Spleen (tissue), 11 donors: Measurements from ENCODE around the gene XKRX. TPM values are rescaled to one million over a fixed set of nuclear protein-coding genes. Genes with fewer than 3 reads are reported as not detected.

ENCODE experiments used
- DNase-seq: peaks from one replicate; pipeline ENCODE4 v3.0.0-alpha.2; 2020
- H3K27ac ChIP-seq, 8 donors: fragments of 200-600 bp; sonication (generic) in 7 of 8; 1 replicate in 4 of 8; 2 replicates in 4 of 8; pipeline versions ENCODE4 v1.5.0 to v1.8.0; 2016 to 2021; ENCODE audit warnings: inconsistent platforms in 4 of 8, mild to moderate bottlenecking in 4 of 8, moderate library complexity in 1 of 8
- H3K27me3 ChIP-seq, 7 donors: fragments of 200-600 bp; sonication (generic) in 6 of 7; replicated peaks in 1 of 7; 1 replicate in 4 of 7; 2 replicates in 3 of 7; pipeline versions ENCODE4 v1.5.0 to v1.8.0; 2016 to 2021; ENCODE audit warnings: inconsistent platforms in 3 of 7, mild to moderate bottlenecking in 1 of 7
- H3K36me3 ChIP-seq, 6 donors: fragments of 200-600 bp; sonication (generic) in 5 of 6; 1 replicate in 4 of 6; 2 replicates in 2 of 6; pipeline versions ENCODE4 v1.5.0 to v1.8.0; 2016 to 2021; ENCODE audit warnings: inconsistent platforms in 2 of 6
- H3K4me1 ChIP-seq, 6 donors: fragments of 200-600 bp; sonication (generic) in 5 of 6; 1 replicate in 3 of 6; 2 replicates in 3 of 6; pipeline versions ENCODE4 v1.5.0 to v1.8.0; 2016 to 2021; ENCODE audit warnings: inconsistent platforms in 3 of 6
- H3K4me3 ChIP-seq, 8 donors: fragments of 200-600 bp; sonication (generic) in 7 of 8; 1 replicate in 4 of 8; 2 replicates in 4 of 8; pipeline versions ENCODE4 v1.5.0 to v1.8.0; 2016 to 2021; ENCODE audit warnings: inconsistent platforms in 4 of 8, mild to moderate bottlenecking in 4 of 8, moderate library complexity in 2 of 8
- H3K9me3 ChIP-seq, 8 donors: fragments of 200-600 bp; sonication (generic) in 7 of 8; 1 replicate in 4 of 8; 2 replicates in 4 of 8; pipeline versions ENCODE4 v1.5.0 to v1.8.0; 2016 to 2021; ENCODE audit warnings: inconsistent platforms in 4 of 8
- POLR2A ChIP-seq, 3 donors: fragments of 450-650 bp; IDR thresholded peaks; one replicate each; pipeline ENCODE4 v1.5.1; 2017; ENCODE audit warnings: antibody characterized with exemption in 3 of 3, mild to moderate bottlenecking in 1 of 3
- POLR2AphosphoS5 ChIP-seq, 3 donors: sonication (generic); formaldehyde crosslinking; IDR thresholded peaks; one replicate each; pipeline ENCODE4 v1.5.1; 2017; ENCODE audit warnings: antibody characterized with exemption in 3 of 3
- WGBS, 5 donors: extraction: QIAGEN DNeasy Blood & Tissue Kit in 3 of 5; methylation state at CpG; one replicate each; pipeline versions ENCODE4 v1.1.5 to v1.1.7; 2013 to 2018; 5-methylcytosine and 5-hydroxymethylcytosine counted together
- intact Hi-C: fragments of 100-400 bp; cut with DNase I; formaldehyde crosslinking; loops from one replicate; pipeline ENCODE4 v1.15.0; 2023; ENCODE audit warnings: low total_unique reads
- polyA plus RNA-seq, 3 donors: library from polyadenylated mRNA; stranded (reverse); fragments of 200-250 nt; gene quantifications; one replicate each; pipeline ENCODE4 v1.2.1, GENCODE V29; 2013
- total RNA-seq, 7 donors: library from RNA; depleted of rRNA in 3 of 7; stranded (reverse); fragments of >200 nt in 3 of 7; fragmentation: NEBNext Ultra II Directional in 4 of 7; extraction: Animal tissue kit (Norgen Biotek cat#: 25700) in 4 of 7; gene quantifications; one replicate each; pipeline versions ENCODE4 v1.1.0 to v1.2.1, GENCODE V29; 2016 to 2021
- TF ChIP-seq, protein P1 (sequence below), 11 experiments: fragments of 200-600 bp in 7 of 11; fragments of 450-650 bp in 4 of 11; sonication (generic) in 4 of 11; IDR thresholded peaks in 8 of 11; conservative IDR thresholded peaks in 3 of 11; 1 replicate in 7 of 11; 2 replicates in 4 of 11; pipeline versions ENCODE4 v1.4.0 to v1.8.0; 2016 to 2021; ENCODE audit warnings: antibody characterized with exemption in 11 of 11, inconsistent platforms in 4 of 11, mild to moderate bottlenecking in 1 of 11
- donor health status: healthy with polysubstance abuse.
- donor health status: DM: no; HTN: no; CAD: no; lungs with moderate emphysema.
- donor health status: DM: no; HTN: no; CAD: no.
- donor health status: Bipolar disorder and iron deficiency.
- donor health status: healthy.
- donor health status: DM: no; HTN: no; CAD: no.
- donor health status: DM: yes; HTN: yes; CAD: no.

The XKRX gene
- total and polyA plus RNA-seq, 10 donors = 0.22 to 1.7 (median 1.00) TPM

DNA sequence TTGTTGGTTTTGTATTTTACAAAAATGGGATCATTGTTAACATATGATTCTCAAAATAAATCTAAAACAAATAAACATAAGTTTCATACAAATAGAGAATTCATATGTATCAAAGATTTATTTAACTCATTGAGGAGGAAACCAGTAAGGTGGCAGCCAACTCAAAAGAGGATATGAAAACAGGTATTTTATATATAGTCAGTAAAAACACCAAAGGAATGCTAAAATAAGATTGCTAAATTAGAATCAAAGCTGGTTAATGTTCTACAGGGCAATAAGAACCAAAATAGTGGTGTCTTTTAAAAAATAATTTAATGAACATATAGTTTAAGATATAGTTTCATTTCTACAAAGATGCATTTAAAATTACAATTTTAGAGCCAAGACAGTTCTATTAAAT, 23.1 kb downstream of the XKRX start:
- Histone ChIP-seq H3K4me3 (no peak overlapping the region), H3K4me1 (no peaks in the 10 kb centered on the region), H3K27ac (no peak overlapping the region), H3K36me3 (no peaks in the 10 kb centered on the region), H3K27me3 (no peaks in the 10 kb centered on the region), H3K9me3 (peaks cover 0 to 15% (median 0%) of the 10 kb centered on the region in 8 donors)
- no peak for TF ChIP-seq POLR2AphosphoS5 (IDR thresholded peaks at IDR 0.05)
- no peak for TF ChIP-seq POLR2A (IDR thresholded peaks at IDR 0.05)
- TF ChIP-seq, protein P1, sequence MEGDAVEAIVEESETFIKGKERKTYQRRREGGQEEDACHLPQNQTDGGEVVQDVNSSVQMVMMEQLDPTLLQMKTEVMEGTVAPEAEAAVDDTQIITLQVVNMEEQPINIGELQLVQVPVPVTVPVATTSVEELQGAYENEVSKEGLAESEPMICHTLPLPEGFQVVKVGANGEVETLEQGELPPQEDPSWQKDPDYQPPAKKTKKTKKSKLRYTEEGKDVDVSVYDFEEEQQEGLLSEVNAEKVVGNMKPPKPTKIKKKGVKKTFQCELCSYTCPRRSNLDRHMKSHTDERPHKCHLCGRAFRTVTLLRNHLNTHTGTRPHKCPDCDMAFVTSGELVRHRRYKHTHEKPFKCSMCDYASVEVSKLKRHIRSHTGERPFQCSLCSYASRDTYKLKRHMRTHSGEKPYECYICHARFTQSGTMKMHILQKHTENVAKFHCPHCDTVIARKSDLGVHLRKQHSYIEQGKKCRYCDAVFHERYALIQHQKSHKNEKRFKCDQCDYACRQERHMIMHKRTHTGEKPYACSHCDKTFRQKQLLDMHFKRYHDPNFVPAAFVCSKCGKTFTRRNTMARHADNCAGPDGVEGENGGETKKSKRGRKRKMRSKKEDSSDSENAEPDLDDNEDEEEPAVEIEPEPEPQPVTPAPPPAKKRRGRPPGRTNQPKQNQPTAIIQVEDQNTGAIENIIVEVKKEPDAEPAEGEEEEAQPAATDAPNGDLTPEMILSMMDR (IDR thresholded peaks at IDR 0.05 in 8 of 11, conservative IDR thresholded peaks at IDR 0.05 in 3 of 11) = no peak
- intact Hi-C loops = no loop called here
- no peak for DNase-seq

DNA sequence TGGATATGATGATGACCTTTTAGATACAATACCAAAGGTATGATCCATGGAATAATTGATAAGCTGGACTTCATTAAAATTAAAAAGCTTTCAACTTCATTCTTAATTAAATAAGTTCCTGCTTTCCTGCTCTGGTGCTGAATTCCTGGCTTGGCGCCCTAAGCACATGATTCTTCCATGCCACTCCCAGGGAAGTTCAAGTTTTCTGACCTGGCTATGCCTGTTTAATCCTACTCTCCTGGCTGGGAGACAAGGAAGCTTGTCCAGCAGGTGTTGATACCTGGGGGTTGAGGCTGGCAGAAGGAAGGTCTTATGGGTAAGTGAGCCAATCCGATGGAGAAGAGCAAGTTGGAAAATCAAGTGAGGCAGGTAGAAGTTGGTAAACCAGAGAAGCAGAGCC, 24.3 kb downstream of the XKRX start:
- intact Hi-C loops = no loop called here
- DNase-seq = no peak

DNA sequence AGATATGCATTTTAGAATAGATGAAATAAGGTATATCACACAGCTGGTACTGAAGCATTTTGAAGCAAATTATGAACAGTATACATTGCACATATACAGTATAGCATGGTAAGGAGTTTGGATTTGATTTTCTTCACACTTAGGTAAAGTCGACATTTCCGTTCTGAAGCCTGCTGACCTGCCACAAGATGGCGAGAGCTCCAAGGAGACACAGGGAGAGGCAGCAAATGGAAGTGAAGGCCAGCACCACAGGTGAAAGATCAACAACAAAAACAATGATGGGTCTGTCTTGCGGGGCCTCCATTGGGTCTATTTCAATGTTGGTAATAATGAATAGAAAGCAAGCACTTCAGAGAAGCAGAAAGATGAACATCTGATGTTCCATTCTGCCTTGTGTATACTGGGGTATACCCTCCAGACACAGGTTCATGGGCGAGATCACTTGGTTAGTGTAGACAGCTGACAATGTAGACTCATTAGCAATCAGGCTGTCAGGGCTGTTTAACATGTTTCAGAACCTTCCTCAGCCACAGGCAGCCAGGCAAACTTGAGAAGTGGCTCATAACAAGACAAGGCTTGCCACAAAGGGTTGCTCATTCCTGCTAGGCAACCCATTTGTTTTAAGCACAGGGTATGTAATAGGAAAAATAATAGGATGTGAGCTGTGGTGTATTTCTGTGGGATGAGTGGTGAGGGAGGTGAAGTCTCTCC, 33.2 kb downstream of the XKRX start:
- 33 to 54% (median 47%) methylated on average over 5 of the region's 5 CpGs for WGBS, 5 donors
- intact Hi-C loops = no loop called here
- no peak for DNase-seq
- Histone ChIP-seq H3K4me1 (no peaks in the 10 kb centered on the region), H3K4me3 (no peak overlapping the region), H3K27me3 (peaks cover 0 to 4% (median 0%) of the 10 kb centered on the region in 7 donors), H3K36me3 (no peaks in the 10 kb centered on the region), H3K9me3 (no peaks in the 10 kb centered on the region), H3K27ac (no peak overlapping the region)
- TF ChIP-seq POLR2A (IDR thresholded peaks at IDR 0.05) = no peak
- no peak for TF ChIP-seq POLR2AphosphoS5 (IDR thresholded peaks at IDR 0.05)
- TF ChIP-seq, protein P1 (IDR thresholded peaks at IDR 0.05 in 8 of 11, conservative IDR thresholded peaks at IDR 0.05 in 3 of 11) = peak in 2 of 11 experiments; percentile 12 to 30

More for the DNA sequence above, 24.3 kb downstream of the XKRX start:
- Histone ChIP-seq H3K9me3 (peaks cover 0 to 15% (median 0%) of the 10 kb centered on the region in 8 donors), H3K4me1 (no peaks in the 10 kb centered on the region), H3K27ac (no peak overlapping the region), H3K27me3 (no peaks in the 10 kb centered on the region), H3K36me3 (no peaks in the 10 kb centered on the region), H3K4me3 (no peak overlapping the region)
- WGBS, 5 donors = 47 to 94% (median 61%) methylated on average over 2 of the region's 2 CpGs
- TF ChIP-seq, protein P1 (IDR thresholded peaks at IDR 0.05 in 8 of 11, conservative IDR thresholded peaks at IDR 0.05 in 3 of 11) = no peak
- TF ChIP-seq POLR2A (IDR thresholded peaks at IDR 0.05) (no peak), POLR2AphosphoS5 (IDR thresholded peaks at IDR 0.05) (no peak)

DNA sequence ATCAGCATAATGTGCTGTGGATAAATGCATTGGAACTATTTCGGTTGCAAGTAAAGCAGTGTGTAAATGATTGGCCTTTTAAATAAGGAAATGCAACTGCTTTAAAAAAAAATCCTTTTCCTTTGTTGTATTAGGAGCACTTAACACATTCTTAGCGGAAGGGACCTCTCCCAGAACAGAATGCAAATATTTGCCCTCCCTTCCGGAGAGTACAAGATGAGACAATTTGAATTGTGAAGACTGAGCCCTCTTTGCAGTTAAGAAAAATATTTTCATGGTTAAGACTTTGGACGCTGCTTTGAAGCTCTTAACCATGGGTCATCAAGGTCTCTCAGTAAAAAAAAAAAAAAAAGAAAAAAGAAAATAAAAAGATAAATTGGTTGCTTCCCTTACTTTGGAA, 45.1 kb downstream of the XKRX start:
- 48 to 69% (median 60%) methylated on average over 4 of the region's 4 CpGs for WGBS, 5 donors
- no peak for DNase-seq

More for the DNA sequence above, 45.1 kb downstream of the XKRX start:
- H3K4me3 ChIP-seq = no peak overlapping the region
- TF ChIP-seq, protein P1 (IDR thresholded peaks at IDR 0.05 in 8 of 11, conservative IDR thresholded peaks at IDR 0.05 in 3 of 11) = no peak
- no peak for TF ChIP-seq POLR2A (IDR thresholded peaks at IDR 0.05)
- no peak for TF ChIP-seq POLR2AphosphoS5 (IDR thresholded peaks at IDR 0.05)
- H3K27ac ChIP-seq = no peak overlapping the region
- no peaks in the 10 kb centered on the region for H3K9me3 ChIP-seq
- no peaks in the 10 kb centered on the region for H3K4me1 ChIP-seq
- intact Hi-C loops = no loop called here
- no peaks in the 10 kb centered on the region for H3K36me3 ChIP-seq
- H3K27me3 ChIP-seq = peaks cover 0 to 5% (median 0%) of the 10 kb centered on the region in 7 donors
